Natural killer cell treated with Interleukin-12 subunit alpha and Interleukin-12 subunit beta and Interleukin-15 and Interleukin-18, amount 100 ng/mL, for 72 hours (primary cell): ENCODE results near the gene PIN4. TPM values are rescaled to one million over a fixed set of nuclear protein-coding genes. Genes with fewer than 3 reads are reported as not detected.
"Not testable (repeated sequence)": the region's sequence is repeated elsewhere in the genome, so short reads cannot be mapped to it uniquely, and the experiment has no call there.

Experiments used
- ATAC-seq, 2 donors: fragments of 150-1000 bp; cut with Tn5 transposase in 1 of 2; sonication (Bioruptor Pico), chemical (Tn5 transposase) in 1 of 2; 2 replicates each; pipeline ENCODE4 v1.10.0; 2021
- DNase-seq: peaks from one replicate; pipeline ENCODE4 v3.0.0; 2022; ENCODE audit warnings: low spot score
- H3K27ac Mint-ChIP-seq, 2 donors: 1 replicate in 1 of 2; 2 replicates in 1 of 2; pipeline ENCODE4 v1.8.0; 2022; ENCODE audit warnings: mixed read lengths in 2 of 2, mild to moderate bottlenecking in 1 of 2, moderate library complexity in 1 of 2
- H3K27me3 Mint-ChIP-seq, 2 donors: 1 replicate in 1 of 2; 2 replicates in 1 of 2; pipeline ENCODE4 v1.8.0; 2022; ENCODE audit warnings: mixed read lengths in 2 of 2
- H3K36me3 Mint-ChIP-seq: one replicate; pipeline ENCODE4 v1.8.0; 2022; ENCODE audit warnings: mixed read lengths
- H3K4me1 Mint-ChIP-seq, 2 donors: 1 replicate in 1 of 2; 2 replicates in 1 of 2; pipeline ENCODE4 v1.8.0; 2022; ENCODE audit warnings: low read depth in 2 of 2, mixed read lengths in 2 of 2, mild to moderate bottlenecking in 1 of 2
- H3K4me3 Mint-ChIP-seq: one replicate; pipeline ENCODE4 v1.8.0; 2022; ENCODE audit warnings: mixed read lengths
- H3K9me3 Mint-ChIP-seq: 2 replicates; pipeline ENCODE4 v1.8.0; 2022; ENCODE audit warnings: mixed read lengths
- total RNA-seq, 2 donors: library from RNA; stranded (reverse); gene quantifications; one replicate each; pipeline ENCODE4 v1.2.3, GENCODE V29; 2022

PIN4 gene
- total RNA-seq, 2 donors from 2014 or later = 6.8 to 7.2 TPM

DNA sequence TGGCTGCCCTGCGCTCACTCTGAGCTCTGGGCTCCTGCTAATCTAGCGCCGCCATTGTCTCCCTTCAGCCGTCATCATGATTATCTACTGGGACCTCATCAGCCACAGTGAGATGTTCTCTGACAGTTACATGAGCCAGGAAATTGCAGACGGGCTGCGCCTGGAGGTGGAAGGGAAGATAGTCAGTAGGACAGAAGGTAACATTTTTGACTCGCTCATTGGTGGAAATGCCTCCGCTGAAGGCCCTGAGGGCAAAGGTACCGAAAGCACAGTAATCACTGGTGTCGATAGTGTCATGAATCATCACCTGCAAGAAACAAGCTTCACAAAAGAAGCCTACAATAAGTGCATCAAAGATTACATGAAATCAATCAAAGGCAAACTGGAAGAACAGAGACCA lies 21.8 kb upstream of the PIN4 start:
- no peak for DNase-seq
- H3K36me3 Mint-ChIP-seq = no peaks in the 10 kb centered on the region
- no peak overlapping the region for H3K27ac Mint-ChIP-seq
- peaks cover 0 to 28% of the 10 kb centered on the region in 2 donors for H3K27me3 Mint-ChIP-seq
- H3K4me1 Mint-ChIP-seq = no peaks in the 10 kb centered on the region
- H3K4me3 Mint-ChIP-seq = no peak overlapping the region
- no peak for ATAC-seq
- H3K9me3 Mint-ChIP-seq = no peaks in the 10 kb centered on the region

DNA sequence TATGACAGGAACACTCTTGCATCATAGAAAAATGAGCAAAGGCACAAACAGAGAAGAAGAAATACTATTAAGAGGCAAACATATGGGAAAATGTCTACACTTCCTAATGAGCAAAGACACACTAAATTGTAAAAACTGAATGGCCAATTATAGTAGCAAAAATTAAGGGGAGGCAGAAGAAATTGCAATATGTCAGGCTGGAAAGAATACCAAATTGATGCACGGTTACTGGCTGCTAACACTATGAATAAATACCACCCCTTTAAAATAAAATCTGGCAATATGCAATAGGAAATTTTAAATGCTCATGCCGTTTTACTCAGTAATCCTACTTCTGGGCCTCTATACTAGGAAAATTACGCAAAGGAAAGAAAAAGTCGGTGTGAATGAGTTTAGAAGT lies 16.0 kb upstream of the PIN4 start:
- Mint-ChIP-seq H3K4me3 (no peak overlapping the region), H3K27me3 (peaks cover 0 to 7% of the 10 kb centered on the region in 2 donors), H3K27ac (no peak overlapping the region), H3K9me3 (no peaks in the 10 kb centered on the region), H3K36me3 (no peaks in the 10 kb centered on the region), H3K4me1 (no peaks in the 10 kb centered on the region)
- DNase-seq = no peak
- no peak for ATAC-seq

DNA sequence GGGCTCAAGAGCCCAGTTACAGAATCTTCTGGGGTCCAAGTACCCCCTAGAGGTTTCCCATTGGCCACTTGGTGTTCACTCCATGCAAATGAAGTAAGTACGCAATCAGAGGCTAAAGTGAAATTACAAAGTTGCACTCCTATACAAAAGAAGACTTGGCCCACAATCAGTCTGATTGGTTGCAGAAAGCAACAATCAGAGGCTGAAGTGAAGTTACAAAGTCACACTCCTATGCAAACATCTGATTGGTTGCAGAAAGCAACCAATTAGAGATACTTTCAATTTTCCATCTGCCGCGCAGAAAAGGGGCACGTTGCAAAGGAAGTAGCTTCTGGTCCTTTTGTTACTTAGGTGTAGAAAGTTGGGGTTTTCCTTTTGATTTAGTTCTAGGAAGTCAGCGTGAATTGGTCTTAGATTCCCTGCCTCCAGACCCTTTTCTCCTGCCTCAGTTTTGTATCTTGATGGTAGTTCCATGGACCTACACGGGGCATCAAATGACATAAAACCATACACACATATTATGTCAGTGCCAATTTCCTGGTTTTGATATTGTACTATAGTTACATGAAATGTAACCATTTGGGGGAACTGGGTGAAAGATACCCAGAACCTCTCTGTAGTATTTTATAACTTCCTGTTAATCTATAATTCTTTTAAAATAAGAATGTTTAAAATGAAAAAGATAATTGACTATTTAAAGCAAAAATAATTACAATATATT lies 12.4 kb upstream of the PIN4 start:
- H3K36me3 Mint-ChIP-seq = no peaks in the 10 kb centered on the region
- peaks cover 0 to 2% of the 10 kb centered on the region in 2 donors for H3K27me3 Mint-ChIP-seq
- H3K9me3 Mint-ChIP-seq = no peaks in the 10 kb centered on the region
- H3K27ac Mint-ChIP-seq = peak overlapping the region; percentile 76 to 85
- H3K4me3 Mint-ChIP-seq = peak overlapping the region; percentile 80
- H3K4me1 Mint-ChIP-seq = no peaks in the 10 kb centered on the region
- peak; percentile 85 to 88 for ATAC-seq
- no peak for DNase-seq

DNA sequence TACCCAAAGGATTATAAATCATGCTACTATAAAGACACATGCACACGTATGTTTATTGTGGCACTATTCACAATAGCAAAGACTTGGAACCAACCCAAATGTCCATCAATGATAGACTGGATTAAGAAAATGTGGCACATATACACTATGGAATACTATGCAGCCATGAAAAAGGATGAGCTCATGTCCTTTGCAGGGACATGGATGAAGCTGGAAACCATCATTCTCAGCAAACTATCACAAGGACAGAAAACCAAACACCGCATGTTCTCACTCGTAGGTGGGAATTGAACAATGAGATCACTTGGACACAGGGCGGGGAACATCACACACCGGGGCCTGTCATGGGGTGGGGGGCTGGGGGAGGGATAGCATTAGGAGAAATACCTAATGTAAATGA lies 5.3 kb upstream of the PIN4 start:
- H3K4me3 Mint-ChIP-seq, H3K27me3 Mint-ChIP-seq, H3K4me1 Mint-ChIP-seq, ATAC-seq, DNase-seq, H3K27ac Mint-ChIP-seq, H3K9me3 Mint-ChIP-seq, H3K36me3 Mint-ChIP-seq: not testable (repeated sequence)

DNA sequence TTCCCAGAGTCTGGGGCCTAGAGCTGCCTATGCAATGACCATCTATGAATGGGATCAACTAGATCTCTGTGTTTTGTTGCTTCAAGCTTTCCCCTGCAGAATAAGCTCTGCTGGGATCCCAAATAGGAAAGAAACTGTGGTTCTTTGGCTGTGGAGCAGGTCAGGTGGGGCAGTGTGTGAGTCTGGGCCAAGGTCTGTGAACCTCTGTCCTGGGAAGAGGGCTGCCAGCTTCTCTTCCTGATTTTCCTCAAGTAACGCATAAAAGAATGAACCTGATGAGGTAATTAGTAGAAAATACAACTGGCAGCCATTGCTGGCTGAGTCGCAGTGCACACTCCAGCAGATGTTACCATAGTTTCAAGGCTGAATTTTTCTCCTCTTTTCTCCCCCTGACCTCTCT lies 4.6 kb upstream of the PIN4 start:
- H3K4me3 Mint-ChIP-seq = no peak overlapping the region
- DNase-seq = no peak
- no peaks in the 10 kb centered on the region for H3K27me3 Mint-ChIP-seq
- H3K9me3 Mint-ChIP-seq = no peaks in the 10 kb centered on the region
- no peak overlapping the region for H3K27ac Mint-ChIP-seq
- no peak for ATAC-seq
- no peaks in the 10 kb centered on the region for H3K36me3 Mint-ChIP-seq
- H3K4me1 Mint-ChIP-seq = no peaks in the 10 kb centered on the region

DNA sequence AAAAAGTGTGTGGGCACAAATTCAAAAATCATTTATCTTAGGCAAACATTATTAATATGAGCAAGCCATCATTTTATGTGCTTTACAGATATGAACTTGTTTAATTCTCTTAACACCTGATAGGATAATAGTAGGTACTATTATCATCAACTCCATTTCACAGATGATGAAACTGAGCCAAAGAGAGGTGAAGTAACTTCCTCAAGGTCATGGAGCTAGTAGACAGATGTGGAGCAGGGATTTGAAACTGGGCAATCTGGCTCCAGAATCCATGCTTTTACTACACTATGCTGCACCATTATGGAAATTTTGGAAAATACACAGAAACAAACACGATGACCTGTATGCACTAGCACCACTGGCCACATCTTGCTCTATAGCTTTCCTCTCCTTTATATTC lies 1.0 kb upstream of the PIN4 start:
- DNase-seq = no peak
- Mint-ChIP-seq H3K9me3 (no peaks in the 10 kb centered on the region), H3K27me3 (peaks cover 0 to 4% of the 10 kb centered on the region in 2 donors), H3K4me1 (peaks cover 5% of the 10 kb centered on the region in 2 donors), H3K27ac (no peak overlapping the region), H3K36me3 (no peaks in the 10 kb centered on the region), H3K4me3 (no peak overlapping the region)
- ATAC-seq = no peak

DNA sequence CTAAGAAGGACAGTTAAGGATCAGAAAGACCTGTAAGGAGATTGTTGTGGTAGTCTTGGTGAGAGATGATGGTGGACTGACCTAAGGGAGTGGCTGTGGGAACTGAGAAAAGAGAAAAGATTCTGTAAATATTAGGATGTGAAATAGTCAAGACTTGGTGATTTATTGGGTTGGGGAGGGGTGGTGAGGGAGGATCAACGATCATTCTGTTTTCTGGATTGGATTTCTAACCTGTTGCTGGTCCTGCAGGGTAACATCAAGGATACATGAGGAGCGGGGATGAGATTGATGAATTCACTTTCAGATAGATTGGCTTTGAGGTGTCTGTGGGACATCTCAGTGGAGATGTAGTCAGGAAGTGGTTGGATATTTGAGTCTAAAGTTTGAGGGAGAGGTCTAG lies 1.4 kb downstream of the PIN4 start:
- no peak for ATAC-seq
- Mint-ChIP-seq H3K27me3 (peaks cover 0 to 4% of the 10 kb centered on the region in 2 donors), H3K9me3 (no peaks in the 10 kb centered on the region), H3K4me3 (no peak overlapping the region), H3K4me1 (peaks cover 5 to 8% of the 10 kb centered on the region in 2 donors), H3K36me3 (no peaks in the 10 kb centered on the region), H3K27ac (no peak overlapping the region)
- DNase-seq = no peak

DNA sequence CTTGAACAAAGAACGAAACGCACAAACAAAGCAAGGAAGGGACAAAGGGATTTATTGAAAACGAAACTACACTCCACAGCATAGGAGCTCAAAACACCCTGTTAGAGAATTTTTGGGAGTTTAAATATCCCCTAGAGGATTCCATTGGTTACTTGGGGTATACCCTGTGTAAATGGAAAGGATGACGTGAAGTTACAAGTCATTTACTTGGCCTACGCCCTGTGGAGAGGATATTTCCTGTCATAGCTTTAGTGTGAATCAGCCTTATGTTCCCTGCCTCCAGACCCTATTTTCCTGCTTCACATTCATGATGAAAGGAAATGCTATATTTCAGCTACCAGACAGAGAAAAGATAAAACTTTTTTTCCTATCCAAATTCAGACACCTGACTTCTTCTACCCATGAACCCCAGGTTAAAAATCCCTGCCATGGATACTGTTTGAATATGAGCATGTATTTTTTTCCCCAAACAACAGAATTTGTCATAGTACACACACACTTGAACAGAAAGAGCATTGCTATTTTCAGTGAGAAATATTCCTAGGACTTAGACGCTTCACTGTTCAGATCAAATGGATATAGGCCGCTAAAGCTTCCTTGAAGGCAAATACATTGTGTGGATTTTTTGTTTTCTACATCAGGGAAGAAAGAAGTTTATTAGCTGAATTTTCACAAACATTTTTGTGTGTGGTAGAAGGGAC lies 20.4 kb downstream of the PIN4 start:
- ATAC-seq = no peak
- Mint-ChIP-seq H3K4me3 (no peak overlapping the region), H3K36me3 (no peaks in the 10 kb centered on the region), H3K27me3 (no peaks in the 10 kb centered on the region), H3K9me3 (no peaks in the 10 kb centered on the region), H3K4me1 (no peaks in the 10 kb centered on the region), H3K27ac (no peak overlapping the region)
- no peak for DNase-seq

DNA sequence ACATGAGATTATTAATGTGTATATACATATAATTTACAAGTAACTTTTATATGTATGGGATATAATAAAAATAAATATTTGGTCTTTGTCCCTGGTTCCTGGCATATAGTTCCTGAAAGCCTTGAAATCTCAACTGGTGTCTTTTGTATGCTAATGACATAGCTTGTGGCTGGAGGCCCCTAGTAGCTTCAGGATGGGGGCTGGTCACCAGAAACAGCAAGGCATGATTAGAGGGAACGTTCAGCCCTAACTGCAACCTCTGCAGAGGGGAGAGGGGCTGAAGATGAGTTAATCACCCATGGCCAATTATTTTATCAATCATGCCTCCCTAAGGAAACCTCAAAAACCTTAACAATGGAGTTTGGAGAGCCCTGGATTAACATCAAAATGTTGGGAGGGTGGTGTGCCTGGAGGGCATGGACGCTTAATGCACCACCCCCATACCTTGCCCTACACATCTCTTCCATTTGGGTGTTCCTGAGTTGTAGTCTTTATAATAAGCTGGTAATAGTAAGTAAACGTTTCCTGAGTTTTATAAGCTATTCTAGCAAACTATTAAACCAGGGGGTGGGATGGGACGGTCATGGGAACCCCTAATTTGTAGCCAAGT lies 21.3 kb downstream of the PIN4 start:
- ATAC-seq (no peak), DNase-seq (no peak)
- Mint-ChIP-seq H3K27ac (no peak overlapping the region), H3K4me3 (no peak overlapping the region), H3K36me3 (peaks cover 6% of the 10 kb centered on the region), H3K9me3 (no peaks in the 10 kb centered on the region), H3K27me3 (no peaks in the 10 kb centered on the region), H3K4me1 (no peaks in the 10 kb centered on the region)

DNA sequence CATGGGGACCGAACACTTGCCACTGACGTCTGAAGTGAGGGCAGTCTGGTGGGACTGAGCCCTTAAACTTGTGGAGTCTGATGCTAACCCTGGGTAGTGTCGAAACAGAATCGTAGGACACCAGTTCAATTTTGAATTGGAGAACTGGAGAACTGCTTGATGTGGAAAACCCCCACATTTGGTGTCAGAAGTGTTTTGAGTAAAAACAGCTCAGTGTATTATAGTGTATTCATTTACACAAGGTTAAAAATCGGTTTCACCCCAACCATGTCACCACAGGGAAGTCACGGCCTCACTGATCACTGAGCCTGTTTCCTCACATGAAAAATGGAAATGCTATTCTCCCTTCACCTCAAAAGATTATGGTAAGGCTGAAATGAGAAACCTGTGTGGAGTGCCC lies 21.9 kb downstream of the PIN4 start:
- H3K4me1 Mint-ChIP-seq = no peaks in the 10 kb centered on the region
- no peaks in the 10 kb centered on the region for H3K27me3 Mint-ChIP-seq
- H3K36me3 Mint-ChIP-seq = peaks cover 6% of the 10 kb centered on the region
- DNase-seq (no peak), ATAC-seq (peak; percentile 32 to 81)
- H3K27ac Mint-ChIP-seq = no peak overlapping the region
- H3K4me3 Mint-ChIP-seq = peak overlapping the region; percentile 30
- H3K9me3 Mint-ChIP-seq = no peaks in the 10 kb centered on the region

DNA sequence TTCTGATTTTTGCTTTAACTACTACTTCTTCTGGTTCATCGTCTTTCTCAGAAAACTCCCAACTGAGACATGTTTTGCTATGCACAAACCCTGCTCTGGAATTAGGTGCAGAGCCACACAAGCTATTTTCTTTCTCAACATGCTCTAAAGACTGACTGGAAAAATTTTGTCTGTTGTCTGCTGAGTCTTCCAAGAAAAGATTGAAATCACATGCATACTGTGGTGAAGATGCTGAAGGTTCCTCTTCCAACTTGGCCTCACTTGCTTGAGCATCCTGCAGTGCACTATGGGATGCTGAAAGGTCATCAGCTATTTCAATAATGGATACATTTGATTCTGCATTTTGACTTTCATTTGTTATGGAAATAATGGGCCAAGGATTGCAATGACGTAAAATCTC lies 24.1 kb downstream of the PIN4 start:
- H3K36me3 Mint-ChIP-seq = peaks cover 15% of the 10 kb centered on the region

DNA sequence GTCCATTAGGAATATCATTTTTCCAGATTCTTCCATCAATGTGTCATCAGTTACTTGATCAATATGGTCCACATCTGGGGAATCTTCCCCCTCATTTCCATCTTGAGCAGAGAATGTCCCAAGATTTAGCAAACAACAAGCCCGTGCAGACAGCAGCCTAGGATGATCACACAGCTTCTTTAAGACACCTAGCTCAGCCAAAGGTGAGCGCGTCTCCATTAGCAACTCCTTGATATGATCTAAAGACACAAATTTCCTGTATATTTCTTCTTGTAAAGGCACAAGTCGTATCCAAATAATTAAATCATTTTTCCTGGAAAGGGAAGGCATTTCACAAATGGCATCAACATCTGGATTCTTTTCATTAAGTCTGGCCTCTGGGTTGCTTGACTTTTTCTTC lies 25.8 kb downstream of the PIN4 start:
- H3K36me3 Mint-ChIP-seq = peaks cover 15% of the 10 kb centered on the region
- H3K4me3 Mint-ChIP-seq = no peak overlapping the region
- no peaks in the 10 kb centered on the region for H3K9me3 Mint-ChIP-seq
- peaks cover 0 to 6% of the 10 kb centered on the region in 2 donors for H3K4me1 Mint-ChIP-seq
- DNase-seq (no peak), ATAC-seq (no peak)
- no peak overlapping the region for H3K27ac Mint-ChIP-seq
- H3K27me3 Mint-ChIP-seq = peaks cover 0 to 3% of the 10 kb centered on the region in 2 donors

More for the DNA sequence above, 24.1 kb downstream of the PIN4 start:
- ATAC-seq = no peak
- Mint-ChIP-seq H3K27me3 (peaks cover 0 to 2% of the 10 kb centered on the region in 2 donors), H3K9me3 (no peaks in the 10 kb centered on the region), H3K4me3 (no peak overlapping the region), H3K27ac (no peak overlapping the region), H3K4me1 (peaks cover 0 to 2% of the 10 kb centered on the region in 2 donors)
- no peak for DNase-seq

DNA sequence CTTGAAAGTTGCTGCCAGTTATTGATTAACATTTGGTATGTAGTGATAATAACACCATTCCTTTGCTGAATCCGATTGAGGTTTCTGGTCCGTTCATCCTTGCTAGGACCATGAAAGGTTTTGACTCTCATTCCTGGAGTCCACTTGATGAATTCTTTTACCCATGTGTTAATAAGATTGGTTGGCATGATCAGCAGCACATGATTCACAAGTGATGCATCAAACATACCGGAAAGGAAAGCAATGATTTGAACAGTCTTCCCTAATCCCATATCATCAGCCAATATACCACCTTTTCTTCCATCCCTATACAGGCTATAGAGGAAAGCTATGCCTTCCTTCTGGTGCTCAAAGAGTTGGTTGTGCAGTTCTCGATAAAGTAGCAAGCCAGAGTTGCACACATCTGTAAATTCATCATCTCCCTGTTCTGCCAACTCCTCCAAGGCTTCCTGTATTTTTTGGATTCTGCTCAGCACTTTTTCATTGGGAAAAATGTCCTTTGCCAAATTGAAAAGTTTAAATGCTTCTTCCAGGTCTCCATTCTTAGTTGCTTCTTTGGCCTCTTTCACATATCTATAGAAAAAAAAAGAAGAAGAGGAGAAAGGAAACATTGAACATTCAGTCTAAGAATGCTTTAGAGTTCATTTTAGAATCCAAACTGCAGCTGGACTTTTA lies 26.7 kb downstream of the PIN4 start:
- Mint-ChIP-seq H3K27me3 (peaks cover 0 to 3% of the 10 kb centered on the region in 2 donors), H3K4me3 (no peak overlapping the region), H3K4me1 (peaks cover 0 to 6% of the 10 kb centered on the region in 2 donors), H3K36me3 (peaks cover 15% of the 10 kb centered on the region), H3K9me3 (no peaks in the 10 kb centered on the region), H3K27ac (no peak overlapping the region)
- ATAC-seq (no peak), DNase-seq (no peak)

DNA sequence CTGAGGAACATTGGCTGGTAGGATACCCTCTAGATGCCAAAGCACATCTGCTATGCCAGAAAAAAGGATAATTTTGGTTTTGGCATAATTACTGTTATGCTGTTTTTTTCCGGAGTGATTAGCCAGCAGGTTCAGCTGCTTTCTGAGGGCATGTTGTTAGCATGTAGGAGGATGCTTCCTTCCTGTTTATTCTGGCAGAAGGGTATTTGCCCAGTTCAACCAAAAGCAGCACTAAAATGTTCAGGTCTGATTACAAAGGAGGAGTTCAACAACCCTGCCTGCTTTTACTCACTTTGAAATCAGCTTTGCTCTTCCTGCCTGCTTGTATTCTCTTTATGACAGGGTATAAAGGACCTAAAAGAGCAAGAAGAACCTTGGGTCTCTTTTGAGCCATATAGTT lies 35.4 kb downstream of the PIN4 start:
- Mint-ChIP-seq H3K4me1 (no peaks in the 10 kb centered on the region), H3K9me3 (no peaks in the 10 kb centered on the region), H3K4me3 (no peak overlapping the region), H3K27me3 (no peaks in the 10 kb centered on the region), H3K27ac (no peak overlapping the region), H3K36me3 (no peaks in the 10 kb centered on the region)
- DNase-seq (no peak), ATAC-seq (no peak)
